ENCODE data around the gene DLGAP1. TPM values are rescaled to one million over a fixed set of nuclear protein-coding genes. Genes with fewer than 3 reads are reported as not detected.

DLGAP1 gene
- total and polyA plus RNA-seq, 2 of the 4 experiments (the other 2 are of a cell fraction) = under 0.01 to 0.09 TPM

GRCh38 chr18:4450065-4450658, 4.9 kb downstream of the DLGAP1 start:
- Histone ChIP-seq H3K79me1 (ENCODE audit: low read depth in 1 of 2, low read length in 2 of 2) (no peaks in the 10 kb centered on the region), H3K9ac (ENCODE audit: low read depth, low read length) (no peak overlapping the region), H3K9me3 (ENCODE audit: control insufficient read depth, insufficient read depth, low read length) (peaks cover 7% of the 10 kb centered on the region; the same call in 1 of the 2 replicates), H2BK5ac (ENCODE audit: low read depth, low read length, poor library complexity, severe bottlenecking) (no peak overlapping the region), H2BK15ac (ENCODE audit: low read depth, low read length) (no peak overlapping the region), H2BK120ac (ENCODE audit: low read depth, low read length) (no peak overlapping the region), H2AK9ac (replicated peaks; ENCODE audit: low read depth, low read length, poor library complexity) (no peak overlapping the region), H3K9me1 (ENCODE audit: insufficient read depth, low read length) (no peaks in the 10 kb centered on the region), H3K4me3 (ENCODE audit: insufficient read depth, low read depth, low read length) (no peak overlapping the region), H2AK5ac (ENCODE audit: low read depth, low read length) (no peak overlapping the region), H4K20me1 (ENCODE audit: insufficient read depth, low read length) (no peaks in the 10 kb centered on the region), H3K18ac (ENCODE audit: low read depth, low read length) (no peak overlapping the region), H2AFZ (replicated peaks; ENCODE audit: low read length, poor library complexity) (no peak overlapping the region), H4K91ac (ENCODE audit: insufficient read depth, low read depth, low read length) (no peak overlapping the region), H3K36me3 (ENCODE audit: control insufficient read depth, insufficient read depth, low read length) (no peaks in the 10 kb centered on the region), H3K4ac (ENCODE audit: low read depth, low read length) (no peak overlapping the region), H4K5ac (ENCODE audit: low read depth, low read length) (no peak overlapping the region), H2BK20ac (ENCODE audit: low read depth, low read length) (no peak overlapping the region), H3K23ac (ENCODE audit: low read depth, low read length) (no peak overlapping the region), H4K8ac (ENCODE audit: low read depth in 2 of 2, low read length in 2 of 2) (no peak overlapping the region), H3K27me3 (ENCODE audit: control insufficient read depth, insufficient read depth, low read length) (peaks cover 8% of the 10 kb centered on the region; the same call in 1 of the 2 replicates), H3K4me2 (ENCODE audit: low read depth, low read length) (no peak overlapping the region), H3K4me1 (ENCODE audit: control insufficient read depth, insufficient read depth, low read length) (no peaks in the 10 kb centered on the region), H3K56ac (ENCODE audit: extremely low read depth, insufficient read depth, low read length) (no peak overlapping the region), H3K14ac (replicated peaks; ENCODE audit: low read depth, low read length) (no peak overlapping the region), H3K27ac (ENCODE audit: insufficient read depth, low read length) (no peak overlapping the region)
- in situ Hi-C loops (cut with MboI; ENCODE audit: low sequenced_read_pairs) (no loop called here), dilution Hi-C loops (cut with HindIII; ENCODE audit: low sequenced_read_pairs, unreplicated experiment) (no loop called here), intact Hi-C loops (cut with micrococcal nuclease) (no loop called here)
- WGBS, 2 experiments (ENCODE audit: extremely low coverage in 2 of 2, insufficient read length in 1 of 2) = no CpG with 5 or more reads among the region's 2 CpGs
- no TSS peak for BruUV-seq (replicated peaks)
- TF ChIP-seq RCOR1 (IDR thresholded peaks at IDR 0.05; ENCODE audit: insufficient replicate concordance, low read length) (no peak), SMC3 (IDR thresholded peaks at IDR 0.05; ENCODE audit: low read depth, low read length) (no peak), USF2 (IDR thresholded peaks at IDR 0.05; ENCODE audit: low read depth, low read length) (no peak), CEBPB (IDR thresholded peaks at IDR 0.05; ENCODE audit: low read depth, low read length) (no peak), CTCF (conservative IDR thresholded peaks at IDR 0.05; ENCODE audit: low read depth, low read length) (no peak), MXI1 (IDR thresholded peaks at IDR 0.05; ENCODE audit: borderline replicate concordance, low read depth, low read length) (no peak), FOS (IDR thresholded peaks at IDR 0.05; ENCODE audit: low read depth, low read length) (no peak), MAFK (IDR thresholded peaks at IDR 0.05; ENCODE audit: low read depth, low read length) (no peak), MAZ (IDR thresholded peaks at IDR 0.05; ENCODE audit: borderline replicate concordance, low read depth, low read length) (no peak), CHD1 (IDR thresholded peaks at IDR 0.05; ENCODE audit: low read depth, low read length) (no peak), POLR2A (IDR thresholded peaks at IDR 0.05; ENCODE audit: low read depth, low read length) (no peak), RAD21 (IDR thresholded peaks at IDR 0.05; ENCODE audit: low read length) (no peak), NFE2L2 (IDR thresholded peaks at IDR 0.05; ENCODE audit: low read depth, low read length) (no peak), RFX5 (IDR thresholded peaks at IDR 0.05; ENCODE audit: low read depth, low read length) (no peak), BHLHE40 (IDR thresholded peaks at IDR 0.05; ENCODE audit: low read depth, low read length) (no peak), ELK1 (IDR thresholded peaks at IDR 0.05; ENCODE audit: borderline replicate concordance, low read depth, low read length) (no peak)
- ChIA-PET CTCF (no interaction called here), POLR2A (ENCODE audit: unreplicated experiment) (no interaction called here)
- ATAC-seq (ENCODE audit: low read depth) (no peak), DNase-seq (no peak)
